ENCODE results near the gene ITPRIPL1. TPM values are rescaled to one million over a fixed set of nuclear protein-coding genes. Genes with fewer than 3 reads are reported as not detected.

Gene ITPRIPL1
- polyA plus RNA-seq, 1 donor (not counting 4 experiments of a cell fraction or from before 2014, with no cell fraction given): 0.58 TPM

- dilution Hi-C loops (cut with MboI; ENCODE audit: extremely low pct_ligation_motif_present, low sequenced_read_pairs): no loop called here
- no peaks in the 10 kb centered on the region for H3K27me3 ChIP-seq (ENCODE audit: control insufficient read depth, extremely low read depth, insufficient read depth, low read length)
Measured at GRCh38 chr2:96344011-96344410, 18.9 kb downstream of the ITPRIPL1 start.

GRCh38 chr2:96345438-96345837 is 20.3 kb downstream of the ITPRIPL1 start:
- peaks cover 16% of the 10 kb centered on the region for H3K79me2 ChIP-seq (ENCODE audit: control insufficient read depth, insufficient read depth, low read length)
- dilution Hi-C loops (cut with MboI; ENCODE audit: extremely low pct_ligation_motif_present, low sequenced_read_pairs): no loop called here
- no peaks in the 10 kb centered on the region for H3K27me3 ChIP-seq (ENCODE audit: control insufficient read depth, extremely low read depth, insufficient read depth, low read length)
- no peak overlapping the region for H3K9ac ChIP-seq (ENCODE audit: control insufficient read depth, extremely low read depth, insufficient read depth, low read length)
- FAIRE-seq: no peak
- TF ChIP-seq EZH2 (IDR thresholded peaks at IDR 0.05; ENCODE audit: low read length) (no peak), CTCF (optimal IDR thresholded peaks at IDR 0.05 in 1 of 3, IDR thresholded peaks at IDR 0.05 in 1 of 3, conservative IDR thresholded peaks at IDR 0.05 in 1 of 3; ENCODE audit: extremely low read depth in 1 of 3, insufficient read depth in 2 of 3, low read length in 3 of 3) (no peak)
- no peak overlapping the region for H2AFZ ChIP-seq (ENCODE audit: control insufficient read depth, low read length)
- no peaks in the 10 kb centered on the region for H3K9me1 ChIP-seq (ENCODE audit: control insufficient read depth, extremely low read depth, insufficient read depth, low read length)
- H3K36me3 ChIP-seq (ENCODE audit: control insufficient read depth in 2 of 2, extremely low read depth in 1 of 2, insufficient read depth in 2 of 2, low read length in 2 of 2): peaks cover 0 to 27% of the 10 kb centered on the region in 2 experiments
- H3K27ac ChIP-seq (ENCODE audit: control insufficient read depth, insufficient read depth, low read length): no peak overlapping the region
- H4K20me1 ChIP-seq (ENCODE audit: control insufficient read depth, extremely low read depth, insufficient read depth, low read length): no peaks in the 10 kb centered on the region
- no peak overlapping the region for H3K4me2 ChIP-seq (ENCODE audit: control insufficient read depth, extremely low read depth, insufficient read depth, low read depth, low read length)
- DNase-seq (ENCODE audit: low read depth, low spot score): no peak
- no peak overlapping the region for H3K4me3 ChIP-seq (ENCODE audit: control insufficient read depth in 2 of 3, extremely low read depth in 1 of 3, insufficient read depth in 2 of 3, low read depth in 1 of 3, low read length in 3 of 3)
- no peaks in the 10 kb centered on the region for H3K4me1 ChIP-seq (ENCODE audit: control insufficient read depth, extremely low read depth, insufficient read depth, low read length)
- no peaks in the 10 kb centered on the region for H3K9me3 ChIP-seq (ENCODE audit: control insufficient read depth, low read depth, low read length)

More at GRCh38 chr2:96344011-96344410, 18.9 kb downstream of the ITPRIPL1 start:
- no peak for TF ChIP-seq EZH2 (IDR thresholded peaks at IDR 0.05; ENCODE audit: low read length)
- TF ChIP-seq CTCF (optimal IDR thresholded peaks at IDR 0.05 in 1 of 3, IDR thresholded peaks at IDR 0.05 in 1 of 3, conservative IDR thresholded peaks at IDR 0.05 in 1 of 3; ENCODE audit: extremely low read depth in 1 of 3, insufficient read depth in 2 of 3, low read length in 3 of 3): no peak
- Histone ChIP-seq H3K4me3 (ENCODE audit: control insufficient read depth in 2 of 3, extremely low read depth in 1 of 3, insufficient read depth in 2 of 3, low read depth in 1 of 3, low read length in 3 of 3) (no peak overlapping the region), H3K4me1 (ENCODE audit: control insufficient read depth, extremely low read depth, insufficient read depth, low read length) (no peaks in the 10 kb centered on the region), H3K27ac (ENCODE audit: control insufficient read depth, insufficient read depth, low read length) (no peak overlapping the region), H3K79me2 (ENCODE audit: control insufficient read depth, insufficient read depth, low read length) (peaks cover 26% of the 10 kb centered on the region), H3K9me1 (ENCODE audit: control insufficient read depth, extremely low read depth, insufficient read depth, low read length) (no peaks in the 10 kb centered on the region), H3K9me3 (ENCODE audit: control insufficient read depth, low read depth, low read length) (no peaks in the 10 kb centered on the region), H2AFZ (ENCODE audit: control insufficient read depth, low read length) (no peak overlapping the region), H3K9ac (ENCODE audit: control insufficient read depth, extremely low read depth, insufficient read depth, low read length) (no peak overlapping the region), H3K36me3 (ENCODE audit: control insufficient read depth in 2 of 2, extremely low read depth in 1 of 2, insufficient read depth in 2 of 2, low read length in 2 of 2) (peaks cover 0 to 25% of the 10 kb centered on the region in 2 experiments), H3K4me2 (ENCODE audit: control insufficient read depth, extremely low read depth, insufficient read depth, low read depth, low read length) (no peak overlapping the region), H4K20me1 (ENCODE audit: control insufficient read depth, extremely low read depth, insufficient read depth, low read length) (no peaks in the 10 kb centered on the region)
- no peak for DNase-seq (ENCODE audit: low read depth, low spot score)
- FAIRE-seq: no peak
